ENCODE results near the gene UBE2H.
"Not testable (repeated sequence)": the region's sequence is repeated elsewhere in the genome, so short reads cannot be mapped to it uniquely, and the experiment has no call there.

Gene UBE2H

GRCh38 chr7:129864042-129864441, 88.7 kb downstream of the UBE2H start:
- no peak overlapping the region for H3K4me3 ChIP-seq (ENCODE audit: low read depth, low read length)
- TF ChIP-seq MYC (IDR thresholded peaks at IDR 0.05; ENCODE audit: low read depth, low read length) (no peak), POLR2A (IDR thresholded peaks at IDR 0.05; ENCODE audit: extremely low read depth, insufficient read length) (no peak)
- no peak for DNase-seq (ENCODE audit: low read depth)

GRCh38 chr7:129862682-129863081, 90.1 kb downstream of the UBE2H start:
- H3K4me3 ChIP-seq (ENCODE audit: low read depth, low read length): no peak overlapping the region

GRCh38 chr7:129860784-129861183, 92.0 kb downstream of the UBE2H start:
- peak; percentile 23 for DNase-seq (ENCODE audit: low read depth)
- not testable (repeated sequence) for H3K4me3 ChIP-seq (ENCODE audit: low read depth, low read length)

More at GRCh38 chr7:129862682-129863081, 90.1 kb downstream of the UBE2H start:
- TF ChIP-seq POLR2A (IDR thresholded peaks at IDR 0.05; ENCODE audit: extremely low read depth, insufficient read length) (no peak), MAX (IDR thresholded peaks at IDR 0.05; ENCODE audit: low read depth, low read length) (no peak), MYC (IDR thresholded peaks at IDR 0.05; ENCODE audit: low read depth, low read length) (no peak)
- TF ChIP-seq, protein P1, sequence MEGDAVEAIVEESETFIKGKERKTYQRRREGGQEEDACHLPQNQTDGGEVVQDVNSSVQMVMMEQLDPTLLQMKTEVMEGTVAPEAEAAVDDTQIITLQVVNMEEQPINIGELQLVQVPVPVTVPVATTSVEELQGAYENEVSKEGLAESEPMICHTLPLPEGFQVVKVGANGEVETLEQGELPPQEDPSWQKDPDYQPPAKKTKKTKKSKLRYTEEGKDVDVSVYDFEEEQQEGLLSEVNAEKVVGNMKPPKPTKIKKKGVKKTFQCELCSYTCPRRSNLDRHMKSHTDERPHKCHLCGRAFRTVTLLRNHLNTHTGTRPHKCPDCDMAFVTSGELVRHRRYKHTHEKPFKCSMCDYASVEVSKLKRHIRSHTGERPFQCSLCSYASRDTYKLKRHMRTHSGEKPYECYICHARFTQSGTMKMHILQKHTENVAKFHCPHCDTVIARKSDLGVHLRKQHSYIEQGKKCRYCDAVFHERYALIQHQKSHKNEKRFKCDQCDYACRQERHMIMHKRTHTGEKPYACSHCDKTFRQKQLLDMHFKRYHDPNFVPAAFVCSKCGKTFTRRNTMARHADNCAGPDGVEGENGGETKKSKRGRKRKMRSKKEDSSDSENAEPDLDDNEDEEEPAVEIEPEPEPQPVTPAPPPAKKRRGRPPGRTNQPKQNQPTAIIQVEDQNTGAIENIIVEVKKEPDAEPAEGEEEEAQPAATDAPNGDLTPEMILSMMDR (IDR thresholded peaks at IDR 0.05; ENCODE audit: low read depth, low read length): no peak
- DNase-seq (ENCODE audit: low read depth): no peak

DNA sequence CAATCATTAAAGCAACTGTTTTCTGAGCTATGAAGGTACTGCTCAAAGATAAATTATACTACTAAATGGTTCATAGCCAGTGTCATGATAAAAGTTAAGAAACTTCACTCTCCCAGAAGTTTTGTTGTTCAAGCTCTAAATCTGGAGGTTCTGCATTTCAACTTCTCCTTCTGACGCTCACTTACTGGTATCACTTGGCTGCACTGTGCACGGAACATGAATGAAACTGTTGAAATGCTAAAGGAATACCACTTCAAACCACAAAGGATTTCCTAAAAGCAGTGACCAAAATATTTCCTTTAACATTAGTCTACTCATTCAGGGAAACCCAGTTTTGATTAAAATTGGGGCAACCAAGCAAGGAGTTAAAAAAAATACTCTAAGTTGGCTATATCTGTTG, 93.6 kb downstream of the UBE2H start:
- peak; percentile 86 for DNase-seq (ENCODE audit: low read depth)
- TF ChIP-seq, protein P1 (IDR thresholded peaks at IDR 0.05; ENCODE audit: low read depth, low read length): no peak
- TF ChIP-seq MAX (IDR thresholded peaks at IDR 0.05; ENCODE audit: low read depth, low read length): no peak
- TF ChIP-seq POLR2A (IDR thresholded peaks at IDR 0.05; ENCODE audit: extremely low read depth, insufficient read length): no peak
- TF ChIP-seq MYC (IDR thresholded peaks at IDR 0.05; ENCODE audit: low read depth, low read length): no peak
- no peak overlapping the region for H3K4me3 ChIP-seq (ENCODE audit: low read depth, low read length)

DNA sequence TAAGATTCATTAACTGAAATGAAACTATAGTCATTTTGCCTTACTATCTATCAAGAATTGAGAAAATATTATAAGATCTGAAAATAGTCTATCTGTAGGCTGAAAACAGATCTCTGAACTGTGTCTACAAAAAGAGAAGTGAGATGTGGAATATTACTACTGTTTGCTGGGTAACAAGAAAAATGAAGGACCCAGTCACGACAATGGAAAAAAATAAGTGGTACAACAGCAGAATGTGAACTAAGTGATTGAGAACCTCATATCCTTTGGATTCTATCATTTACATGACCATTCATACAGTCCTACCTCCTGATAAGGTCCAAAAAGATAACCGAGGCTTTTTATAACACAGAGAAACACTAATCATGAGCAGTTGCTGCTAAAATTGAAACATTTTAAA, 94.3 kb downstream of the UBE2H start:
- DNase-seq (ENCODE audit: low read depth): no peak
- TF ChIP-seq, protein P1 (IDR thresholded peaks at IDR 0.05; ENCODE audit: low read depth, low read length): no peak
- no peak for TF ChIP-seq POLR2A (IDR thresholded peaks at IDR 0.05; ENCODE audit: extremely low read depth, insufficient read length)
- TF ChIP-seq MAX (IDR thresholded peaks at IDR 0.05; ENCODE audit: low read depth, low read length): no peak
- TF ChIP-seq MYC (IDR thresholded peaks at IDR 0.05; ENCODE audit: low read depth, low read length): no peak
- no peak overlapping the region for H3K4me3 ChIP-seq (ENCODE audit: low read depth, low read length)

GRCh38 chr7:129857313-129857712, 95.4 kb downstream of the UBE2H start:
- no peak overlapping the region for H3K4me3 ChIP-seq (ENCODE audit: low read depth, low read length)
- DNase-seq (ENCODE audit: low read depth): no peak
- no peak for TF ChIP-seq POLR2A (IDR thresholded peaks at IDR 0.05; ENCODE audit: extremely low read depth, insufficient read length)
- TF ChIP-seq, protein P1 (IDR thresholded peaks at IDR 0.05; ENCODE audit: low read depth, low read length): no peak
- no peak for TF ChIP-seq MAX (IDR thresholded peaks at IDR 0.05; ENCODE audit: low read depth, low read length)
- no peak for TF ChIP-seq MYC (IDR thresholded peaks at IDR 0.05; ENCODE audit: low read depth, low read length)

DNA sequence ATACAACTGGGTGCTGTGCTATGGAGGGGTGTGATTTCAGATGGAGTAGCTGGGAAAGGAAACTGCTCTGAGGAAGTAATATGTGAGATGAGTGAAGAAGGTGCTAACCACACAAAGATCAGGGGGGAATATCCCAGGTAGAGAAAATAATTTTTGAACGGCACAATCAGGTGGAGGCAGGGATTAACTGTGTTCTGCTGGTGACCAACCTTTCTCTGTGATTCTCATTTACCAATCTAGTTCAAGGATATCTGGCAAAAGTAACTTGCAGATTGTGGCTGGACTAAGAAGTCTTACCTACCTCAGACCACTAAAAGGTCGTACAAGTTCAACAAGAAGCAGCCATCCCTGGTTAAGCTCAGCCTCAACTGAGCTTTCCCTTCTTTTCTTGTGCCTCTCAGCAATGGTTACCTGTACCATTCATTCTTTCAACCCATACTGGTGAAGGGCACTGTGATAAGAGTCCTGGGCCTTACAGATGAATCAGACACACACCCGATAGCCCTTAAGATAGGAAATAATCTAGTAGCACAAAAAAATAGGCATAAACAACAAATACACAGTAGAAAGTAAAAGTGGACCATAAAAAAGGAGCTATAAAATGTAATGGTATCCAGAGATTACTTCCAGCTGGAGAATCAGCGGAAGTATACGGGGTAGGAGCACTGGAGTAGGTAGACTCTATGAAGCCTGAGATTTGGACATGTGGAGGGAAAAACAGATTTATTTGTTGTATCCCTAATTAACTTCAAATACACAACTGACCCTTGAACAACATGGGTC, 96.6 kb downstream of the UBE2H start:
- no peak for DNase-seq (ENCODE audit: low read depth)
- no peak overlapping the region for H3K4me3 ChIP-seq (ENCODE audit: low read depth, low read length)
- TF ChIP-seq, protein P1 (IDR thresholded peaks at IDR 0.05; ENCODE audit: low read depth, low read length): no peak
- no peak for TF ChIP-seq POLR2A (IDR thresholded peaks at IDR 0.05; ENCODE audit: extremely low read depth, insufficient read length)
- TF ChIP-seq MYC (IDR thresholded peaks at IDR 0.05; ENCODE audit: low read depth, low read length): no peak
- TF ChIP-seq MAX (IDR thresholded peaks at IDR 0.05; ENCODE audit: low read depth, low read length): no peak

Data from NB4 (cell line).